ES-I3 (cell line): ENCODE data around the gene TACC2.

Source experiments
- H3K36me3 ChIP-seq: 2 replicates; pipeline ENCODE4 v1.6.1; 2013; ENCODE audit warnings: mild to moderate bottlenecking, low read length, control low read depth, moderate library complexity; ENCODE audit not compliant: insufficient read depth
- H3K4me1 ChIP-seq: 2 replicates; pipeline ENCODE4 v1.6.1; 2013; ENCODE audit warnings: mild to moderate bottlenecking, control low read depth, low read length; ENCODE audit not compliant: insufficient read depth
- H3K9ac ChIP-seq: 2 replicates; pipeline ENCODE4 v1.6.1; 2013; ENCODE audit warnings: low read depth, mild to moderate bottlenecking, low read length, moderate library complexity
- H3K9me3 ChIP-seq: 2 replicates; pipeline ENCODE4 v1.6.1; 2013; ENCODE audit warnings: mild to moderate bottlenecking, low read length, moderate library complexity; ENCODE audit not compliant: control insufficient read depth, insufficient read depth

The TACC2 gene

DNA sequence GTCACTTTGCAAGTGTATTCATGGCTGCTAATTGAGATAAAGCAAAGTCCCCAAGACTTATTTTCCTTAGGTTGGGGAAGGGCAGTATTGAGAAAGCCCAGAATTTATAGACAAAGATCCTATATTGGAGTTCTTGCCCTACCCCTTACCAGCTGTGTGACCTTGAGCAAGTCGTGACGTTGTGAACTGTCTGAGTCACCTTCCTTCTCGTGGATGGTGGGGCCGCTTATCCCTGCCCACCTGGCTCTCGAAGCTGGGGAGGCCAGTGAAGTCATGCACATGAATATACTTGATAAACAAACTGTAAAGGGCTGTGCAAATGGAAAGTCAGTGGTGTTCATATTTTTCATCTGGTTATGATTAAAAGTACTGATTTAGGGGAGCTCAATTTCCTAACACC lies 127.4 kb downstream of the TACC2 start:
- peaks cover 14% of the 10 kb centered on the region for H3K4me1 ChIP-seq

DNA sequence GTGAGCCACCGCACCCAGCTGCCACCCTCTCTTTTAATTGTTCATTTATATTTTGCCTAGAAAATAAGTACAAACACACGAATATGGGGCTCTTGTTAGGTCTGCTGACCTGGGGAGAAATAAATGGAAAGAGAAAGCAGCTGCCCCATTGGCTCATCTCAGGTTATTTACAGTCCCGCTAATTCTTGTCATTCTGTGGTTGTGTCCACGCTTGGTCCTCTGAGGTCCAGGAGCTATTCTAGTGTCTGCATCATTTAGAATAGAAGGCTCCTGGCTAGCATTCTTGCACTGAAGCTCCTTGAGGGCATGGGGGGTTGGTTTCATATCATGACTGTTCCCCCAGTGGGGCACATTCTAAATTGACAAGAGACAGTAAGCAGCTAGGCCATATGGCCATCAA lies 128.5 kb downstream of the TACC2 start:
- H3K4me1 ChIP-seq, result peaks cover 10% of the 10 kb centered on the region
- H3K9ac ChIP-seq, result no peak overlapping the region
- no peaks in the 10 kb centered on the region for H3K36me3 ChIP-seq
- no peaks in the 10 kb centered on the region for H3K9me3 ChIP-seq

More for the DNA sequence above, 127.4 kb downstream of the TACC2 start:
- H3K9me3 ChIP-seq, result no peaks in the 10 kb centered on the region
- no peaks in the 10 kb centered on the region for H3K36me3 ChIP-seq
- no peak overlapping the region for H3K9ac ChIP-seq

DNA sequence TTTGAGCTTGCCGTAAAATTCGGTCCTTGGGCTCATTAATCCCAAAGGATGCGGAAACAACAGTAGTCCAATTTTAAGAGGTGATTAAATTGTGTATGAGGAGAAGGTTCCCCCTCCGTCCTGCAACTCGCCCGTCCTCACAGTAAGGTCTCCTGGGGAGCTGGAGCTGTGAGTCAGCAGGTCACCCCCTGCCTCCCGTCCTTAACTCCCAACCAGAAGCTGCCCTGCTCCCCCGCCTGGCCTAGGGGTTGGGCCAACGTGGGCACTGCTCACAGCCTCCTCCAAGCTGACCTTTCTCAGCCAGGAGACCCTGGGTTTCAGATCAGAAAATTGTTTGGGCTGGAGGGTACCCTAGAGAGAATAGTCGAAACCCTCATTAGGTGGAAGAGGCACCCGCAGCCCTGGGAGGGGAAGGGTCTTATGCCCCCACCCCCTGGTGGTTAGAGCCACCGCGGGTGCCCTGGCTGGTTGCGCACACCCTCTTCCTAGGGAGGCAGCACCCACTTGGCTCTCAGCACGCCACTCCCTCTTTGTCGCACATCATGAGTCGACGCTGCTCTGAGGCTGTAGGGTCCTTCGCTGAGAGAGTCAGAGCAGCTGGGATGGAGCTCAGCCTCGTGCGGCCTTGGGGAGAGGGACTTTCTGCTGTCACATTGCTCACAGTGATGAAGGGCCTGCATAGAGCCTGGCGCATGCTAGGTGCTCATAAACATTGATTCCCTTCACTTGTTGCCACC lies 131.2 kb downstream of the TACC2 start:
- Histone ChIP-seq H3K9ac (no peak overlapping the region), H3K4me1 (peaks cover 10% of the 10 kb centered on the region)

GRCh38 chr10:122121059-122121458 lies 132.1 kb downstream of the TACC2 start:
- no peaks in the 10 kb centered on the region for H3K36me3 ChIP-seq
- H3K4me1 ChIP-seq, result peaks cover 10% of the 10 kb centered on the region
- H3K9me3 ChIP-seq, result no peaks in the 10 kb centered on the region
- no peak overlapping the region for H3K9ac ChIP-seq

More for the DNA sequence above, 131.2 kb downstream of the TACC2 start:
- H3K36me3 ChIP-seq, result no peaks in the 10 kb centered on the region
- no peaks in the 10 kb centered on the region for H3K9me3 ChIP-seq

- Histone ChIP-seq H3K36me3 (no peaks in the 10 kb centered on the region), H3K9me3 (no peaks in the 10 kb centered on the region), H3K9ac (no peak overlapping the region), H3K4me1 (peaks cover 7% of the 10 kb centered on the region; the same call in 1 of the 2 replicates)
These were observed 133.5 kb downstream of the TACC2 start for GRCh38 chr10:122122493-122122892.

DNA sequence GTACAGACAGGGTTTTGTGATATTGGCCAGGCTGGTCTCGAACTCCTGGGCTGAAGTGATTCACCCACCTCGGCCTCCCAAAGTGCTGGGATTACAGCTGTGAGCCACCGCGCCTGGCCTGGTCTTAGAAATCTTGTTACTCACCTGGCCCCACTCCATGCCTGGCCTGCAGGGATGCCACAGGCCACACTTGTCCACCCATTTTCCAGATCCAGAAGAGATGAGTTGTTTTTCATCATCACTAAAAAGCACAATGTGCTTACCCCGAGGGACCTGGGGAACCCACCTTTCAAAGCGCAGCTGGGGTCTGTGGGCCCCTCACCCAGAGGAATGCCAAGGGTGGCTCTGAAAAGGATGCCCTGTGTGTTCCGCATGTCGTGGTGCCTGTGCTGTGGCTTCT lies 134.2 kb downstream of the TACC2 start:
- Histone ChIP-seq H3K9me3 (no peaks in the 10 kb centered on the region), H3K9ac (no peak overlapping the region), H3K36me3 (no peaks in the 10 kb centered on the region), H3K4me1 (peaks cover 12% of the 10 kb centered on the region; the same call in 1 of the 2 replicates)

DNA sequence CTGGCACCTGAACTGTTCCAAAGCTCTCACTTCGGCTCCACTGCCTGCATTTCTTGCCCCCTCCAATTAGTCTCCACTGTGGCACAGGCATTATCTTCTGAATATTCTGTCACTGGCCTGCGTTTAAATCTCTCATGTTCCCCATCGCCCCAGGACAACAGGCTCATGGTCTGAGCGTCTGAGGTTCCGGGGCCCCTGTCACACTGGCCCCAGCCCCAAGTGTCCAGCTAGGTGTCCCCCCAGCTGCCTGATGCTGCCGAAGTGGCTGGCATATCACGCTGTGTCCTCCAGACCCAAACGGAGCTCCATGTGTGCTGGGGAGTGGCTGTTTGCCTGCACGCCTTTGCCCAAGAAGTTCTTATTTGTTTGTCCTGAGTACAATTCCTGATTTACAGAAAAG lies 135.4 kb downstream of the TACC2 start:
- no peaks in the 10 kb centered on the region for H3K9me3 ChIP-seq
- H3K9ac ChIP-seq, result no peak overlapping the region
- peaks cover 11% of the 10 kb centered on the region; the same call in 1 of the 2 replicates for H3K4me1 ChIP-seq
- H3K36me3 ChIP-seq, result no peaks in the 10 kb centered on the region

- H3K36me3 ChIP-seq, result no peaks in the 10 kb centered on the region
- no peak overlapping the region for H3K9ac ChIP-seq
- no peaks in the 10 kb centered on the region for H3K9me3 ChIP-seq
- peaks cover 10% of the 10 kb centered on the region; the same call in 1 of the 2 replicates for H3K4me1 ChIP-seq
These were observed 135.8 kb downstream of the TACC2 start for GRCh38 chr10:122124808-122125207.

- peaks cover 10% of the 10 kb centered on the region; the same call in 1 of the 2 replicates for H3K4me1 ChIP-seq
- H3K9ac ChIP-seq, result no peak overlapping the region
- H3K9me3 ChIP-seq, result no peaks in the 10 kb centered on the region
- H3K36me3 ChIP-seq, result no peaks in the 10 kb centered on the region
These were observed 138.0 kb downstream of the TACC2 start for GRCh38 chr10:122126763-122127659.

DNA sequence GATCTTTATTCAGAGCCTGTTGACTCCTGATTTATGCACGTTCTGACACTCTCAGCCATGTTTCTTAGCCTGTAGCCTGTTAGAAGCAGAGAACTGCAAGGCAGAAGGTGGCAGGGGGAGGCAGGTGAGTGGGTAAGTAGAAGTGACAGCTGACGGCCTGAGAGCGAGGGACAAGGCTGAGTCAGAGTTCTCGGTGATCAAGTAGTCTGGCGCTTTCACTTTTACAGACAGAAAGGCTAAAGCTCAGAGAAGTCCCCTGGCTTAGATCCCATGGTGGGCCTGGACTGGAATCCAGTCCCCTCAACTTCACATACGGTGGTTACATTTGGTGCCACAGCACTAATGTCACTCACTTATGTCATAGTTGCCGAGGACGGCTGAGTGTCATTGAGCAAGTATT lies 139.0 kb downstream of the TACC2 start:
- Histone ChIP-seq H3K9me3 (no peaks in the 10 kb centered on the region), H3K9ac (no peak overlapping the region), H3K36me3 (no peaks in the 10 kb centered on the region), H3K4me1 (peaks cover 11% of the 10 kb centered on the region)

DNA sequence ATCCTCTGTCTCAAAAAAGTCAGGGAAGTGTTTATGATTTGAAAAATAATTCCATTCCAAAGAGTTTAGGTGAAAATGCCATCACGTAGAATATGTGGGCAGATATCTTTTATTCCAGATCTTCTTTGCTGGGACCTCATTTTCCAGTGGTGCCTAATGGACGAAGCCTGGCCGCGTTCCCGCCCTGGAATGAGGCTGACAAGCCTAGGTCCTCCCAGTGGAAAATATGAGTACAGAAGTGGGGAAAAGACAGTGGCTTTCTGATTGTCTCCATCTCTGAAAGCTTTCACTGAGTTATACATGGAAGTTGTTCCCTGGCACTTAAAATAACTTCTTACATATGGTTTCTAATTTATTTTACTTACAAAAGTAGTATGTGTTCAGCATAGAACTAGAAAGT lies 139.4 kb downstream of the TACC2 start:
- H3K9me3 ChIP-seq, result no peaks in the 10 kb centered on the region
- H3K9ac ChIP-seq, result no peak overlapping the region
- H3K4me1 ChIP-seq, result peaks cover 15% of the 10 kb centered on the region
- H3K36me3 ChIP-seq, result no peaks in the 10 kb centered on the region

DNA sequence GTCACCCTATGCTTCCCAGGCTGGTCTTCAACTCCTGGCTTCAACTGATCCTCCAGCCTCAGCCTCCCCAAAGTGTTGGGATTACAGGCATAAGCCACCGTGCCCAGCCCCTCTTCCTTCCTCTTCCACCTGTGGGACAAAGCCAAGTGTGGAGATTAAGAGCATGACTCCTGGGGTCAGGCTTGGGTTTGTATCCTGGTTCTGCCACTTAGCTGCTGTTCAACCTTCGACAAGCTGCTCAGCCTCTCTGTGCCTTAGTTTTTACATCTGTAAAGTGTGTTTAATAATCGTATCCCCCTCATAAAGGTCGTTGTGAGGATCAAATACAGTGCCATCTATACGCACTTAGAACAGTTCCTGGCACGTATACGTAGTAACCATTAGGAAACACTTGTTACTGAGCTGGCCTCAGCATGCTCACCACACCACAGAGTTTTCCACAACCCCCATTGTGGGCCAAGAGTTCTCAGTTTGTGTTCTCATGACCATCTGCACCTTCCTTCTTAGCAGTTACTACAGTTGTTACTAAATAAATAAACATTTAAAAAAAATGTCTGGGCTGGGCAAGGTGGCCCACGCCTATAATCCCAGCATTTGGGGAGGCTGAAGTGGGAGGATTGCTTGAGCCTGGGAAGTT lies 141.6 kb downstream of the TACC2 start:
- Histone ChIP-seq H3K4me1 (peaks cover 16% of the 10 kb centered on the region), H3K9ac (no peak overlapping the region), H3K36me3 (0 out of 2 replicates have a peak, but pooled peaks cover 3% of the 10 kb centered on the region)

GRCh38 chr10:122132331-122132755 lies 143.4 kb downstream of the TACC2 start:
- no peaks in the 10 kb centered on the region for H3K9me3 ChIP-seq
- no peak overlapping the region for H3K9ac ChIP-seq
- peaks cover 12% of the 10 kb centered on the region for H3K4me1 ChIP-seq
- H3K36me3 ChIP-seq, result 0 out of 2 replicates have a peak, but pooled peaks cover 3% of the 10 kb centered on the region

More for the DNA sequence above, 141.6 kb downstream of the TACC2 start:
- no peaks in the 10 kb centered on the region for H3K9me3 ChIP-seq

GRCh38 chr10:122132882-122133565 lies 144.1 kb downstream of the TACC2 start:
- H3K4me1 ChIP-seq, result peaks cover 6% of the 10 kb centered on the region
- 0 out of 2 replicates have a peak, but pooled peaks cover 3% of the 10 kb centered on the region for H3K36me3 ChIP-seq
- H3K9ac ChIP-seq, result no peak overlapping the region
- no peaks in the 10 kb centered on the region for H3K9me3 ChIP-seq
